ENCODE data around the gene ETFA.

The ETFA gene

GRCh38 chr15:76346669-76347481 lies 35.6 kb upstream of the ETFA start:
- Histone ChIP-seq H4K20me1 (ENCODE audit: insufficient read depth, low read length) (no peaks in the 10 kb centered on the region), H3K36me3 (replicated peaks; ENCODE audit: insufficient read depth, low read length) (no peaks in the 10 kb centered on the region), H3K4me3 (ENCODE audit: low read length) (peak overlapping the region; percentile 39), H3K9me3 (replicated peaks; ENCODE audit: insufficient read depth, low read length) (no peaks in the 10 kb centered on the region), H3F3A (ENCODE audit: insufficient read depth, low read length) (no peaks in the 10 kb centered on the region), H3K27me3 (replicated peaks; ENCODE audit: insufficient read depth, low read length) (no peaks in the 10 kb centered on the region), H3K27ac (ENCODE audit: low read length) (no peak overlapping the region), H3K9me2 (replicated peaks; ENCODE audit: insufficient read depth, low read length) (no peaks in the 10 kb centered on the region), H3K9ac (ENCODE audit: low read length) (peak overlapping the region; percentile 4; the same call in 1 of the 2 replicates), H2AFZ (ENCODE audit: low read length) (peak overlapping the region; percentile 22; the same call in 1 of the 2 replicates), H3K4me1 (ENCODE audit: low read length) (no peaks in the 10 kb centered on the region), H3K4me2 (ENCODE audit: low read depth, low read length) (peak overlapping the region; percentile 38; the same call in 1 of the 2 replicates), H3K79me2 (ENCODE audit: low read length) (no peaks in the 10 kb centered on the region)
- no peak for TF ChIP-seq CTCF (IDR thresholded peaks at IDR 0.05; ENCODE audit: low read length)
- TF ChIP-seq EZH2phosphoT487 (IDR thresholded peaks at IDR 0.05; ENCODE audit: low read length): no peak
- TF ChIP-seq EZH2 (optimal IDR thresholded peaks at IDR 0.05; ENCODE audit: low read depth, low read length): no peak
- no peak for DNase-seq

- DNase-seq: no peak
- H3K9me3 ChIP-seq (replicated peaks; ENCODE audit: insufficient read depth, low read length): no peaks in the 10 kb centered on the region
- no peaks in the 10 kb centered on the region for H3K9me2 ChIP-seq (replicated peaks; ENCODE audit: insufficient read depth, low read length)
- no peaks in the 10 kb centered on the region for H3K79me2 ChIP-seq (ENCODE audit: low read length)
- peak overlapping the region; percentile 4; the same call in 1 of the 2 replicates for H3K9ac ChIP-seq (ENCODE audit: low read length)
- peak overlapping the region; percentile 39 for H3K4me3 ChIP-seq (ENCODE audit: low read length)
- no peak for TF ChIP-seq CTCF (IDR thresholded peaks at IDR 0.05; ENCODE audit: low read length)
- no peak for TF ChIP-seq EZH2 (optimal IDR thresholded peaks at IDR 0.05; ENCODE audit: low read depth, low read length)
- no peak for TF ChIP-seq EZH2phosphoT487 (IDR thresholded peaks at IDR 0.05; ENCODE audit: low read length)
- H3K27me3 ChIP-seq (replicated peaks; ENCODE audit: insufficient read depth, low read length): no peaks in the 10 kb centered on the region
- peak overlapping the region; percentile 38; the same call in 1 of the 2 replicates for H3K4me2 ChIP-seq (ENCODE audit: low read depth, low read length)
- H3K27ac ChIP-seq (ENCODE audit: low read length): no peak overlapping the region
- H3F3A ChIP-seq (ENCODE audit: insufficient read depth, low read length): no peaks in the 10 kb centered on the region
- no peaks in the 10 kb centered on the region for H3K36me3 ChIP-seq (replicated peaks; ENCODE audit: insufficient read depth, low read length)
- H3K4me1 ChIP-seq (ENCODE audit: low read length): no peaks in the 10 kb centered on the region
- H4K20me1 ChIP-seq (ENCODE audit: insufficient read depth, low read length): no peaks in the 10 kb centered on the region
- peak overlapping the region; percentile 22; the same call in 1 of the 2 replicates for H2AFZ ChIP-seq (ENCODE audit: low read length)
These were observed 34.8 kb upstream of the ETFA start for GRCh38 chr15:76345880-76346668.

- Histone ChIP-seq H3K4me2 (ENCODE audit: low read depth, low read length) (no peak overlapping the region), H3K4me3 (ENCODE audit: low read length) (no peak overlapping the region), H3K27ac (ENCODE audit: low read length) (no peak overlapping the region), H3K9ac (ENCODE audit: low read length) (no peak overlapping the region), H3K9me3 (replicated peaks; ENCODE audit: insufficient read depth, low read length) (no peaks in the 10 kb centered on the region), H3K27me3 (replicated peaks; ENCODE audit: insufficient read depth, low read length) (no peaks in the 10 kb centered on the region), H3K9me2 (replicated peaks; ENCODE audit: insufficient read depth, low read length) (no peaks in the 10 kb centered on the region), H3F3A (ENCODE audit: insufficient read depth, low read length) (no peaks in the 10 kb centered on the region), H3K4me1 (ENCODE audit: low read length) (no peaks in the 10 kb centered on the region), H2AFZ (ENCODE audit: low read length) (no peak overlapping the region), H4K20me1 (ENCODE audit: insufficient read depth, low read length) (no peaks in the 10 kb centered on the region), H3K36me3 (replicated peaks; ENCODE audit: insufficient read depth, low read length) (no peaks in the 10 kb centered on the region), H3K79me2 (ENCODE audit: low read length) (no peaks in the 10 kb centered on the region)
- TF ChIP-seq EZH2 (optimal IDR thresholded peaks at IDR 0.05; ENCODE audit: low read depth, low read length) (no peak), EZH2phosphoT487 (IDR thresholded peaks at IDR 0.05; ENCODE audit: low read length) (no peak), CTCF (IDR thresholded peaks at IDR 0.05; ENCODE audit: low read length) (no peak)
- no peak for DNase-seq
These were observed 34.3 kb upstream of the ETFA start for GRCh38 chr15:76345583-76345879.
